Activated CD4-positive, alpha-beta T cell treated with anti-CD3 and anti-CD28 coated beads, Interleukin-2, Interleukin-6, amounts not matched to agents 100 ng/mL and 50 ng/mL, durations not matched to agents 16 hours and 8 hours (primary cell): Measurements from ENCODE around the gene KCNQ1.
"Not testable (repeated sequence)": the region's sequence is repeated elsewhere in the genome, so short reads cannot be mapped to it uniquely, and the experiment has no call there.

Experiments used
- DNase-seq: peaks from one replicate; pipeline ENCODE4 v3.0.0-alpha.2; 2020

The KCNQ1 gene

DNA sequence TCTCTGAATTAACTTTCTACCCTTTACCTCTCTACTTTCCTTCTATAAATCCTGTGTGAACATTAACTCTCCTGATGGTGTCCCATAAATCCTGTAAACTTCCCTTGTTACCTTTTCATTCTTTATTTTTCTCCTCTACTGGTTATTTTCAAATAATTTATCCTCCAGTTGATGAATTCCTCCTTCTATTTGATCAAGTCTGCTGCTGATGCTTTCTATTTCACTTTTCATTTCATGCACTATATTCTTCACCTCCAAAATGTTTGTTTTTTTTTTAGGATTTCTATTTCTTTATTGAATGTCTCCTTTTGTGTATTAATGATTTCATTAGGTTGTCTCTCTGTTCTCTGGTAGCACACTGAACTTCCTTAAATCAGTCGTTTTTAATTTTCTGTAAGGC, 186.4 kb downstream of the KCNQ1 start:
- DNase-seq: no peak

DNA sequence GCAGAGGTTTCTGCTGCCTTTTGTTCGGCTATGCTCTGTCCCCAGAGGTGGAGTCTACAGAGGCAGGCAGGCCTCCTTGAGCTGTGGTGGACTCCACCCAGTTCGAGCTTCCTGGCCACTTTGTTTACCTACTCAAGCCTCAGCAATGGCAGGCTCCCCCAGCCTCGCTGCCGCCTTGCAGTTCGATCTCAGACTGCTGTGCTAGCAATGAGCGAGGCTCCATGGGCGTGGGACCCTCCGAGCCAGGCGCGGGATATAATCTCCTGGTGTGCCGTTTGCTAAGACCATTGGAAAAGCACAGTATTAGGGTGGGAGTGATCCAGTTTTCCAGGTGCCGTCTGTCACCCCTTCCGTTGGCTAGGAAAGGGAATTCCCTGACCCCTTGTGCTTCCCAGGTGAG, 195.0 kb downstream of the KCNQ1 start:
- DNase-seq: not testable (repeated sequence)

DNA sequence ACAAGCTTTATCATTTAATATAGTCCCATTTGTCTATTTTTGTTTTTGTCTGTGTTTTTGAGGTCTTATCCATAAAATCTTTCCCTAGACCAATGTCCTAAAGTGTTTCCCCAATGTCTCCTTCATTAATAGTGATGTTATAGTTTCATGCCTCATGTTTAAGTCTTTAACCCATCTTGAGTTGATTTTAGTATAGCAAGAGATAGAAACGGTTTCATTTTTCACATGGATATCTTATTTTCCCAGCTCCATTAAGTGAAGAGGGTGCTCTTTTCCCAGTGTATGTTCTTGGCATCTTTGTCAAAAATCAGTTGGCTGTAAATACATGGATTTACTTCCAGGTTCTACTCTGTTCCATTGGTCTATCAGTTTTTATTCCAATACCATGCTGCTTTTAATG, 196.8 kb downstream of the KCNQ1 start:
- DNase-seq: no peak

- no peak for DNase-seq
Observed at GRCh38 chr11:2643746-2644145, 198.9 kb downstream of the KCNQ1 start.

- DNase-seq: no peak
Observed at GRCh38 chr11:2644844-2645778, 200.3 kb downstream of the KCNQ1 start.

GRCh38 chr11:2645779-2646118, 200.9 kb downstream of the KCNQ1 start:
- no peak for DNase-seq

DNA sequence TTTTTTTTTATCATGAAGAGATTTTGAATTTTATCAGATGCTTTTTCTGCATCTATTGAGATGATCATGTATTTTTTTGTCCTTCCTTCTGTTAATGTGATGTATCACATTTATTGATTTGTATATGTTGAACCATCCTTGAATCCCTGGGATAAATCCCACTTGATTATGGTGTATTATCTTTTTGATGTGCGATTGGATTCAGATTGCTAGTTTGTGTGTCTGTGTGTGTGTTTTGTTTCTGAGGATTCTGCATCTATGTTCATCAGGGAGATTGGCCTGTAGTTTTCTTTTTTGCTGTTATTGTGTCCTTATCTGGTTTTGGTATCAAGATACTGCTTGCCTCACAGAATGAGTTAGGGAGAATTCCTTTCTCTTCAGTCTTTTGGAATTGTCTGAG, 202.4 kb downstream of the KCNQ1 start:
- no peak for DNase-seq

- no peak for DNase-seq
Observed at GRCh38 chr11:2647953-2648352, 203.1 kb downstream of the KCNQ1 start.

DNA sequence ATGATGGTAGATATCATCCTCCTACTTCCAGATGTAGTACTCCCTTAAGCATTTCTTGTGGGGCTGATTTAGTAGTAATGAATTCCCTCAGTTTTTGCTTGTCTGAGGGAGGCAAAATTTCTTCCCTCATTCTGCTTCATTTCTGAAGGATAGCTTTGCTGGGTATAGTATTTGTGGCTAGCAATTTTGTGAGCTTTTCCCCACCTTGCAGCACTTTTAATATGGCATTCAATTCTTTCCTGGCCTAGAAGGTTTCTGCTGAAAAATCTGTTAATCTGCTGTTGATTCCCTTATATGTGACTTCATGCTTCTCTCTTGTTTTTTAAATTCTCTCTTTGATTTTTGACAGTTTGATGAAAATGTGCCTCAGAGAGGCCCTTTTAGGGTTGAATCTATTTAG, 204.6 kb downstream of the KCNQ1 start:
- DNase-seq: no peak

DNA sequence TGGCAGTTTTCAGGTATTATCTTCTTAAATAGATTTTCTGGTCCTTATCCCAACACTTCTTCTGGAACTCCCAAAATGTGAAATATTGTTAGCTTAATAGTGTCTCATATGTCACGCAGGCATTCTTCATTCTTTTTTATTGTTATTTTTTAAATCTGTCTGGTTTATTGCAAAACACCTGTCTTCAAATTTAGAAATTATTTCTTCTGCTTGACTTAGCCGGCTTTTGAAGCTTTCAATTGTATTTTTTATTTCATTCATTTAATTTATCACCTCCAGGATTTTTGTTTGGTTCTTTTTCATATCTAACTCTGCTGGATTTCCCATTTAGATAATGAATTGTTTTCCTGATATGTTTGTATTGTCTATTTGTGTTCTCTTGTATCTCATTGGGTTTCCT, 205.0 kb downstream of the KCNQ1 start:
- DNase-seq: no peak

DNA sequence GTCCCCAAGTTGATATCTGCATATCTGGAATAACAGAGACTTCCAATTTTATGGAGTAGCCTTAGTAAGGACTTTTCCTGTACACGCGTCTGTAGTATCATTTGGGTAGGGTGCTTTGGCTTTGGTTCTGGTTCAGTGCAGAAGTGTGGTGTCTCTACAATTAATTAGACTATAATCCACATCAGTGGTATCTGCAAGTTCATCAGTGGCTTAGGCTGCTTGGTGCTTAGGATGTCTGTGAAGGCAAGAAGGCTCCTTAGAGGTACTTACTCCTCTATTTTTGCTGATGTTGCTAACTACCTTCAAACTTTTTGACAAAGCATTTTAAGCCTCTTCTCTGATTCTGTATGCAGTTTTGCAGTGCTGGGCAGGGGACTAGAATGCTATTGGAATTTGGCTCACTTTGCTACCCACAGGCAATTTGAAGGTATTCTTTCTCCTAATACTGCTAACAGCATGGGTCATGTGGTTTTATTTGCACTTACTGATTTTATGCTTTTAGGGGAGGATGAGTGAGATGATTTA, 205.6 kb downstream of the KCNQ1 start:
- DNase-seq: no peak

DNA sequence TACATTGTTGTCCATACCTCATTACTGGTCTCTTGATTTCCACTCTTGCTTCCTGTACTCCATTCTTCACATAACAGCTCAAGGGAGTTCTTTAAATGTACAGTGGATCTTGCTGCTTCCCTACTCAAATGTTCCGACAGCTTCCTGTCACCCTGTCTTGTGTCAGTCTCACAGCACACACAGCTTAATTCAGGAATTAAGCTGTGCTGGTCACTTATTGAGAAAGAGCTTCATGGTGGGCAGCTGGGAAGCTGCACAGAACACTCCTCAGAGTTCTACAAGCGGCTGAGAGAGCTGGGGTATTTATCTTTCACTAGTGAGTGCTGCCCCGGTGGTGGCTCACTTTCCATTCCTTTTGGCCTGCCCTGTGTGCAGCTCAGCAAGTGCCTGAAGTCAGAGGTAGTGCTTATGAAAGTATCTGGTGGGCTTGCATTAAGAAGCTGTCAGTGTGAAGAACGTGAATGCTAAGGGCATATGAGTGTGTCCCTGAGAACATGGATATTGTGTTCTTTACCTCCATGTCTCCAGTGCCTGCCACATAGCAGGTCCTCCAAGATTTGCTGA, 206.3 kb downstream of the KCNQ1 start:
- DNase-seq: no peak

GRCh38 chr11:2651826-2652271, 207.0 kb downstream of the KCNQ1 start:
- no peak for DNase-seq

DNA sequence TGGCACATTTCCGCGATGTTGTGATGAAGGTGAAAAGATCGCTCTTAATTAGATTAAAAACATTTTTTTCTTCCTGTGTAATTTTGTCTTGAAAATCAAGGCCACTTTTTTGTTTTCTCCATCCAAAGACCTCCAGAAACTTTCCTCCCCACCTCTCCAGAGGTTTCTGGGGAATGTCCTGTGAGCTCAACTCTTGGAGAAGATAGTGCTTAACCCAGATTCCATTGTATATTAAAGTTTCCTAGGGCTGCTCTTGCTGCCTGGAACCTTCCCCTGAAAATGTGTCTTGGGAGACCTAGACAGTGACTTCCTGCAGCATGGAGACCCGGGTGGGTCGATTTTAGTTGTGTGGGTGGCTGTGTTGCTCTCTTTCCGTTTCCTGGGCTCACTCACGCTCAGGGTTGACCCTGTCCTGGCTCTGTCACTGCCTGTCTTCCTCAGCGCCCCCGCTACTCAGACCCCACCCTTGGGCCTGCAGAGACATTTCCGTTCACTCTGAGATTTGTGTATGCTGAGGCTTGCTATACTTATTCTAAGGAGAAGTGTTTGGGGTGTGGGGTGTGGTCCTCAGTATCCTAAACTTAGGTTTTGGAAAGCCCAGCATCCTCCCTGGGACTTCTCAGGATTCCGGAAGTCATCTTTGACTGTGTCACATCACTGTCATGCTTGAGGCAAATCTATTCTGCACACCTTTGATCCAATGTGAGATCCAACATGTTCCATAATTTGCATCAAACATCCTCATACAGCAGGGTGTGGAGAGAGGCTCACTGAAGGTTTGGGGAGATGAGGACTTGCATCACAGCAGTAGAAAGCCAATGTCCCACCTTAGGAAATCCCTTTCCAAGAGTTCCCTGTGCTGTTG, 207.8 kb downstream of the KCNQ1 start:
- DNase-seq: no peak

DNA sequence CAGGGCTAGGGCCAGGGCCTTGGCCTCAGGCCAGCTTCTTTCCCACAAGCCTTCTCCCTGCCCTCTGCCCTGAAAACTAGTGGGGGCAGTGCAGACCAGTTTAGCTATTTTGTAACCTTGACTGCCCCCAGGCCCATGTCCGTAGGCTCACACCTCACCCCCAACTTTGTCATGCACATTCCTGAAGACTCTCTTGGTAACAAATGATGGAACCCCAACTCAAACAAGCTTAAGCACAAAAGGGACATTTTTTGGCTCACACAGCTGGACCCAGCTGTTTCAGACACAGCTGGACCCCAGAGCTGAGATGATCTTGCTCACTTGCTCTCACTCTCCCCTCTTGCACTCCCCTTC, 208.4 kb downstream of the KCNQ1 start:
- no peak for DNase-seq

DNA sequence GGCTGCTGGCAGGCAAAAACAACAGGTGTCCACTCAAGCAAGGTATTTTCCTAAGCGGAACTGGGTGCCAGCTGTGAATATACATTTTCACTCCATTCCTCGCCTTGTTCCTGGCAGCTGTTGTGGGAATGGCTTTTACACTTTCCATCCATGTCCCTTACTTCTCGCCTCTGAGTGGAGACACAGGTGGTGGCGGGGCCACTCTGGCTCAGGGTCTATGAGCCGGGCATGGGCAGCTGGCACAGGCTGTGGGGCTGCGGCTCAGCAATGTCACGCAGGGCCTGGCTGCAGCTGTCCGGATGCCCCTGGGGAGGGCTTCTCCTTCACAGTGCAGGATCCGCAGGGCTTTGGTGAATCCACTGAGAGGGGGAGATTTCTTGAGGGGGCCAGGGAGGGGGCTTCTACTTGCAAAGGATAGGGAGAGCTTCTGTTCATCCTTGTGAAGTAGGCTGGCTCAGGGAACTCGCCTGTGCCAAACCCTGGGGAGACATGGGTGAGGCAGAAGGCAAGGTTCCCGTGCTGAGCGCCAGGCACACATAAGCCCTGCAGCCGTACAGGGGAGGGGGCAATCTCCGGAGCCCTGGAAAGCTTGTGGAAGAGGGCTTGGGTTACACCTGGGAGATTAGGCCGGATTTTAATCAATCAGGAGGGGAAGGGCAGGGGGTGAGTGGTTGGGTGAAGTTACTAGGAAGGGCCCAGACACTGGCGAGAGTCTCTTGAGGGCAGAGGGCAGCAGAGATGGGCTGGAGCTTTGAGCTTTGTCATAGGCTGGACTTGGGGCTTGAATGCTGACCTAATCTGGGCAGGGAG, 209.3 kb downstream of the KCNQ1 start:
- DNase-seq: no peak

- DNase-seq: no peak
Observed at GRCh38 chr11:2655016-2655719, 210.4 kb downstream of the KCNQ1 start.

DNA sequence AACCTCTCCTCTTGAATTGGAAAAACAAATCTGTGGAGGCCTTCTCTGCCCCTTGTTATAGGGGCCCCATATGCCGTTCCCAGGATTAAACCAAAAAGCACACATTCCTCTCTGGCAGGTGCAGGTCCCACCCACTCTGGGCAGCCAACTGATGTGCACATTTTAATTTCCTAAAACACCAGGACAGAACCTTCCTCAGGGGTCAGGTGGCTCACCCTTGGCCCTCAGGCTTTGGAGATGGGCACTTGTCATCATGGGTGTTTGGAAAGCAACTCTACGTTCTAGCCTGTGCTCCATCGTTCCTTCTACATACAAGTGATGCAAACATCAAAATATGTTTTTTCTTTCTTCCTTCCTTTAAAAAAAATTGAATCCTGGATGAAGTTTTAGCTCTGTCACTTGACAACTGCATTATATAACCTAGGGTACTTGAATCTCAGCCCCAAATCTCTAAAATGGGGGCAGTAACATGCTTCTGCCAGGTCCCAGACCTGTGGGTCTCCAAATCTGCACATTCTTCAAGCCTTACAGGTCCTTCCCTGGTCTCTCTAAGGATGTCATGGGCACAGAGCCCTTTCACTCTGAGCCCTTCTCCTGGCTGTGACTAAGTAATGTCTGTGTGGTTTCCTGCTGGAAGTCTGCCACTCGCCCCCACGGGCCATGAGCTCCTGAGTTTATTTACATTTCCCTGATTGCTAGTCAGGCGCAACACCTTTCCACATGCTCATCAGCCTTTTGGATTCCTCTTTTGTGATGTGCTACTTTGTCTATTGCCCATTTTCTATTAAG, 211.2 kb downstream of the KCNQ1 start:
- no peak for DNase-seq

DNA sequence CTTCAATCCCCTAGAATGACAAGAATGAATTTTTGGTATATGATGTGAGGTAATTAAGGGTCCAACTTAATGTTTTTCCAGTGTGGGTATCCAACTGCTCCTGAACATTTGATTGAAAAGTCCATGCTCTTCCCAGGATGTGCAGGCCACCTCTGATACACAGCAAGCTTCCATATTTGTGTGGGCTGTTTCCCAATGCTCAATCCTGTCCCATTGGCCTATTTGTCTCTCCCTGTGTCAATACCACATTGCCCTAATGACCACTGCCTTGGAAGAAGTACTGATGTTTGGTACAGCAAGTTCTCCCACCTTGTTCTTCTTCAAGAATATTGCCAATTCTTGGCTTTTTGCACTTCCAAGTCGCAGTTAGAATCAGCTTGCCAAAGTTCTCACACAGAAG, 212.1 kb downstream of the KCNQ1 start:
- DNase-seq: no peak

GRCh38 chr11:2657697-2658284, 213.0 kb downstream of the KCNQ1 start:
- DNase-seq: no peak
